Measurements from ENCODE around the gene ASIC1.

Gene ASIC1

GRCh38 chr12:50110127-50110761 lies 52.8 kb downstream of the ASIC1 start:
- DNase-seq: no peak

- DNase-seq: no peak
Observed at GRCh38 chr12:50110762-50111351, 53.5 kb downstream of the ASIC1 start.

- no peak for DNase-seq
Observed at GRCh38 chr12:50111395-50111692, 53.9 kb downstream of the ASIC1 start.

GRCh38 chr12:50111693-50112455 lies 54.5 kb downstream of the ASIC1 start, which contains the start of gene COX14:
Gene COX14 (plus strand): TSS chr12:50112236. CDS start chr12:50120044, 7,808 bp downstream.
- DNase-seq: peak; percentile 98 to 99

- DNase-seq: no peak
Observed at GRCh38 chr12:50112456-50113218, 55.2 kb downstream of the ASIC1 start.

- no peak for DNase-seq
Observed at GRCh38 chr12:50117057-50117622, 59.7 kb downstream of the ASIC1 start.

GRCh38 chr12:50119387-50119786 lies 62.0 kb downstream of the ASIC1 start:
- DNase-seq: no peak

GRCh38 chr12:50120521-50120920 lies 63.1 kb downstream of the ASIC1 start:
- no peak for DNase-seq

GRCh38 chr12:50120953-50121352 lies 63.6 kb downstream of the ASIC1 start:
- no peak for DNase-seq

- DNase-seq: no peak
Observed at GRCh38 chr12:50121641-50122040, 64.2 kb downstream of the ASIC1 start.

- no peak for DNase-seq
Observed at GRCh38 chr12:50123203-50123602, 65.8 kb downstream of the ASIC1 start.

GRCh38 chr12:50127546-50127945 lies 70.2 kb downstream of the ASIC1 start:
- no peak for DNase-seq

- no peak for DNase-seq
Observed at GRCh38 chr12:50129290-50129689, 71.9 kb downstream of the ASIC1 start.

- no peak for DNase-seq
Observed at GRCh38 chr12:50132505-50133135, 75.2 kb downstream of the ASIC1 start.

Measured in stimulated activated CD4-positive, alpha-beta T cell treated with anti-CD3 and anti-CD28 coated beads, Interleukin-2, amount 100 ng/mL, for 48 hours (primary cell).